PC-3 (cell line): ENCODE measurements around the gene ATP12A. TPM values are rescaled to one million over a fixed set of nuclear protein-coding genes. Genes with fewer than 3 reads are reported as not detected.

Experiments
- ATAC-seq: fragments of 200-7000 bp; cut with Tn5 transposase; 2 replicates; pipeline ENCODE4 v1.9.1; 2020; ENCODE audit warnings: mild to moderate bottlenecking, moderate library complexity
- BruUV-seq: library from RNA; stranded (reverse); fragments of 400-500 nt; replicated peaks from 2 replicates; lab custom pipeline; 2021; lab: Mats Ljungman, UMichigan
- CTCF ChIA-PET: fragments of 300-600 bp; sonication (Branson Sonifier 250); formaldehyde crosslinking; loops from one replicate; lab custom pipeline; 2022; ENCODE audit warnings: antibody characterized with exemption; lab: Charles Lee
- POLR2A ChIA-PET: fragments of 300-600 bp; sonication (Branson Sonifier 250); formaldehyde crosslinking; loops from one replicate; lab custom pipeline; 2022; ENCODE audit warnings: antibody characterized with exemption; ENCODE audit not compliant: unreplicated experiment; lab: Charles Lee
- DNase-seq: peaks from one replicate; pipeline ENCODE4 v3.0.0-alpha.2; 2015
- H2AFZ ChIP-seq: fragments of 300-600 bp; sonication (generic); 2 replicates; pipeline ENCODE4 v1.6.0; 2016; ENCODE audit warnings: antibody characterized with exemption, low read length
- H3F3A ChIP-seq: fragments of 300-600 bp; sonication (generic); one replicate; pipeline ENCODE4 v1.6.0; 2017; ENCODE audit warnings: antibody characterized with exemption, low read length, control low read depth, mild to moderate bottlenecking; ENCODE audit not compliant: unreplicated experiment
- H3K27ac ChIP-seq: fragments of 300-600 bp; sonication (generic); 2 replicates; pipeline ENCODE4 v1.5.1; 2016; ENCODE audit warnings: mild to moderate bottlenecking, low read length
- H3K27me3 ChIP-seq: fragments of 300-600 bp; sonication (generic); 2 replicates; pipeline ENCODE4 v1.6.1; 2016; ENCODE audit warnings: low read length, mixed read lengths
- H3K36me3 ChIP-seq: fragments of 300-600 bp; sonication (generic); 2 replicates; pipeline ENCODE4 v1.6.1; 2016; ENCODE audit warnings: low read depth, mixed run types, low read length, mixed read lengths
- H3K4me1 ChIP-seq: fragments of 300-600 bp; sonication (generic); 2 replicates; pipeline ENCODE4 v1.5.1; 2016; ENCODE audit warnings: low read length; ENCODE audit not compliant: insufficient read depth
- H3K4me2 ChIP-seq: fragments of 300-600 bp; sonication (generic); 2 replicates; pipeline ENCODE4 v1.6.0; 2016; ENCODE audit warnings: low read length
- H3K4me3 ChIP-seq: fragments of 300-600 bp; sonication (generic); 2 replicates; pipeline ENCODE4 v1.5.1; 2016; ENCODE audit warnings: mild to moderate bottlenecking, low read length, mixed read lengths
- H3K79me2 ChIP-seq: fragments of 300-600 bp; sonication (generic); 2 replicates; pipeline ENCODE4 v1.6.1; 2017; ENCODE audit warnings: low read length, mixed read lengths
- H3K9ac ChIP-seq: fragments of 300-600 bp; sonication (generic); 2 replicates; pipeline ENCODE4 v1.6.0; 2016; ENCODE audit warnings: mild to moderate bottlenecking, low read length
- H3K9me2 ChIP-seq: fragments of 300-600 bp; sonication (generic); replicated peaks from 2 replicates; pipeline ENCODE4 v1.6.1; 2016; ENCODE audit warnings: mixed run types, low read length, mixed read lengths
- H3K9me3 ChIP-seq: fragments of 300-600 bp; sonication (generic); 2 replicates; pipeline ENCODE4 v1.6.1; 2016; ENCODE audit warnings: low read length, mixed read lengths
- H4K20me1 ChIP-seq: fragments of 300-600 bp; sonication (generic); 2 replicates; pipeline ENCODE4 v1.6.1; 2016; ENCODE audit warnings: low read length, mixed read lengths
- EZH2 ChIP-seq: fragments of 300-600 bp; sonication (generic); IDR thresholded peaks from one replicate; pipeline ENCODE4 v1.6.1; 2017; ENCODE audit warnings: antibody characterized with exemption, mild to moderate bottlenecking, low read length; ENCODE audit not compliant: unreplicated experiment
- EZH2phosphoT487 ChIP-seq: fragments of 300-600 bp; sonication (generic); IDR thresholded peaks from 2 replicates; pipeline ENCODE4 v1.6.1; 2018; ENCODE audit warnings: mild to moderate bottlenecking, antibody characterized with exemption, low read length, borderline replicate concordance
- intact Hi-C: fragments of 100-400 bp; cut with micrococcal nuclease; formaldehyde crosslinking; loops from 2 replicates; pipeline ENCODE4 v1.9.0; 2023
- total RNA-seq: library from RNA; depleted of rRNA; stranded (reverse); fragments of >200 nt; gene quantifications from 2 replicates; pipeline ENCODE4 v1.2.3, GENCODE V29; 2014
- TF ChIP-seq, protein P1 (sequence below): fragments of 300-600 bp; sonication (generic); conservative IDR thresholded peaks from 2 replicates; pipeline ENCODE4 v1.5.1; 2017; ENCODE audit warnings: antibody characterized with exemption, low read depth, mild to moderate bottlenecking, low read length

ATP12A gene
- total RNA-seq, 1 experiment from 2014 or later = 0.11 TPM

DNA sequence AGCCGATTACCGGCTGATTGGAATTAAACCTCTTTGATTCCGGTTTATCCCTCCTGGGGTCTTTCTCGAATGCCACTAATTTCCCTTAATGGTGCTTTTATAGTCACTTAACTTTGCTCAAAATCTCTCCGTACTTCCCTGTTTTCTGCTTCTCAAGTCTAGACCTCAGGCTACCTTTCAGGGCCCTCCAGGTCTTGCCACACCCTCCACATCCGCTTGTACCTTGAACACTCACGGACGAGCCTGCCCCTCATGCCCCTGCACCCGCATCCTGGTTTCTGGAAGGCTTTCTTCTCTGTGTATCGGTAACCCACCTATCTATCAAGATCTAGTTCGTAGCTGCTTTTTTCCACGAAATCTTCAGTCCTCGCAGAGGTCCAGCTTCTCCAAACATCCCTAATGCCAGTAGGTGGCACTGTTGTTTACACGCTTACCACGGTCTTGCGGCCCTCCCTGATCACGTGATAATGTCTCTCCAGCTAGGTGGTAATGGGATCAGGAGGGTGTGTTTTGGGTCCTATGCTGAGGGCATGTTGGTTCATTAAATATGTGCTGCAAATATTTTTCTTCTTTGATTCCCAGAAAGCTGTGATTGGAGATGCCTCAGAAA, 13.8 kb downstream of the ATP12A start:
- TF ChIP-seq, protein P1, sequence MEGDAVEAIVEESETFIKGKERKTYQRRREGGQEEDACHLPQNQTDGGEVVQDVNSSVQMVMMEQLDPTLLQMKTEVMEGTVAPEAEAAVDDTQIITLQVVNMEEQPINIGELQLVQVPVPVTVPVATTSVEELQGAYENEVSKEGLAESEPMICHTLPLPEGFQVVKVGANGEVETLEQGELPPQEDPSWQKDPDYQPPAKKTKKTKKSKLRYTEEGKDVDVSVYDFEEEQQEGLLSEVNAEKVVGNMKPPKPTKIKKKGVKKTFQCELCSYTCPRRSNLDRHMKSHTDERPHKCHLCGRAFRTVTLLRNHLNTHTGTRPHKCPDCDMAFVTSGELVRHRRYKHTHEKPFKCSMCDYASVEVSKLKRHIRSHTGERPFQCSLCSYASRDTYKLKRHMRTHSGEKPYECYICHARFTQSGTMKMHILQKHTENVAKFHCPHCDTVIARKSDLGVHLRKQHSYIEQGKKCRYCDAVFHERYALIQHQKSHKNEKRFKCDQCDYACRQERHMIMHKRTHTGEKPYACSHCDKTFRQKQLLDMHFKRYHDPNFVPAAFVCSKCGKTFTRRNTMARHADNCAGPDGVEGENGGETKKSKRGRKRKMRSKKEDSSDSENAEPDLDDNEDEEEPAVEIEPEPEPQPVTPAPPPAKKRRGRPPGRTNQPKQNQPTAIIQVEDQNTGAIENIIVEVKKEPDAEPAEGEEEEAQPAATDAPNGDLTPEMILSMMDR = peak; percentile 84
- no peak for TF ChIP-seq EZH2phosphoT487
- H3K27ac ChIP-seq = no peak overlapping the region
- DNase-seq (peak; percentile 78), ATAC-seq (peak; percentile 86)
- POLR2A ChIA-PET = interaction anchor here (0.7 kb wide), 1 partner anchor 25 kb away, joined by 6 read pairs; no protein-coding TSS in a partner anchor
- no TSS peak for BruUV-seq
- CTCF ChIA-PET = interaction anchor here (0.6 kb wide), 4 partner anchors 26 to 292 kb away, joined by 3 to 7 read pairs (median 3); no protein-coding TSS in a partner anchor
- no peaks in the 10 kb centered on the region for H4K20me1 ChIP-seq
- intact Hi-C loops = loop anchor here (5.0 to 10.0 kb wide), 2 partner anchors 33 to 301 kb away; no protein-coding TSS in a partner anchor
- H3K4me2 ChIP-seq = peak overlapping the region; percentile 32
- H3K9ac ChIP-seq = no peak overlapping the region
- H3K4me3 ChIP-seq = no peak overlapping the region
- no peaks in the 10 kb centered on the region for H3K79me2 ChIP-seq
- no peaks in the 10 kb centered on the region for H3F3A ChIP-seq
- no peaks in the 10 kb centered on the region; the same call in 1 of the 2 replicates for H3K4me1 ChIP-seq
- H2AFZ ChIP-seq = peak overlapping the region; percentile 43; the same call in 1 of the 2 replicates
- peaks cover 32% of the 10 kb centered on the region for H3K27me3 ChIP-seq
- no peaks in the 10 kb centered on the region for H3K36me3 ChIP-seq
- no peaks in the 10 kb centered on the region for H3K9me3 ChIP-seq
- no peaks in the 10 kb centered on the region for H3K9me2 ChIP-seq

GRCh38 chr13:24694907-24695306, 14.7 kb downstream of the ATP12A start:
- TF ChIP-seq EZH2 (no peak), EZH2phosphoT487 (no peak)
- TF ChIP-seq, protein P1 = no peak

GRCh38 chr13:24698686-24699085, 18.5 kb downstream of the ATP12A start:
- ATAC-seq = no peak
- Histone ChIP-seq H3K79me2 (no peaks in the 10 kb centered on the region), H3F3A (no peaks in the 10 kb centered on the region), H3K36me3 (no peaks in the 10 kb centered on the region), H3K27me3 (peaks cover 51% of the 10 kb centered on the region), H3K9me3 (no peaks in the 10 kb centered on the region), H3K4me1 (no peaks in the 10 kb centered on the region; the same call in 1 of the 2 replicates), H2AFZ (no peak overlapping the region), H4K20me1 (no peaks in the 10 kb centered on the region), H3K4me3 (no peak overlapping the region), H3K4me2 (no peak overlapping the region), H3K27ac (no peak overlapping the region), H3K9ac (no peak overlapping the region), H3K9me2 (no peaks in the 10 kb centered on the region)
- intact Hi-C loops = loop anchor here (10.0 kb wide), 1 partner anchor 296 kb away; no protein-coding TSS in a partner anchor
- DNase-seq = no peak
- ChIA-PET POLR2A (no interaction called here), CTCF (no interaction called here)
- no TSS peak for BruUV-seq
- TF ChIP-seq, protein P1 = no peak
- TF ChIP-seq EZH2 (no peak), EZH2phosphoT487 (no peak)

More at GRCh38 chr13:24694907-24695306, 14.7 kb downstream of the ATP12A start:
- H4K20me1 ChIP-seq = no peaks in the 10 kb centered on the region
- H3K27ac ChIP-seq = no peak overlapping the region
- intact Hi-C loops = loop anchor here (5.0 to 10.0 kb wide), 2 partner anchors 32 to 300 kb away; no protein-coding TSS in a partner anchor
- H3K9me2 ChIP-seq = no peaks in the 10 kb centered on the region
- H3K27me3 ChIP-seq = peaks cover 33% of the 10 kb centered on the region
- H3K79me2 ChIP-seq = no peaks in the 10 kb centered on the region
- no peak overlapping the region for H3K4me3 ChIP-seq
- no peak overlapping the region for H2AFZ ChIP-seq
- H3K4me2 ChIP-seq = no peak overlapping the region
- no peaks in the 10 kb centered on the region for H3K9me3 ChIP-seq
- no peak overlapping the region for H3K9ac ChIP-seq
- ChIA-PET CTCF (no interaction called here), POLR2A (no interaction called here)
- H3F3A ChIP-seq = no peaks in the 10 kb centered on the region
- H3K4me1 ChIP-seq = no peaks in the 10 kb centered on the region; the same call in 1 of the 2 replicates
- BruUV-seq = no TSS peak
- no peaks in the 10 kb centered on the region for H3K36me3 ChIP-seq
- ATAC-seq = peak; percentile 71
- peak; percentile 55 for DNase-seq
